ENCODE measurements around the gene GALNT12. TPM values are rescaled to one million over a fixed set of nuclear protein-coding genes. Genes with fewer than 3 reads are reported as not detected.

The GALNT12 gene
- total RNA-seq, 1 donor from 2014 or later, result 10.3 TPM

GRCh38 chr9:98865284-98865875 is 57.9 kb downstream of the GALNT12 start:
- Mint-ChIP-seq H3K4me3 (no peak overlapping the region), H3K27me3 (ENCODE audit: low read depth) (peaks cover 26% of the 10 kb centered on the region), H3K27ac (no peak overlapping the region), H3K4me1 (peaks cover 3% of the 10 kb centered on the region), H3K9me3 (peaks cover 5% of the 10 kb centered on the region), H3K36me3 (no peaks in the 10 kb centered on the region)
- no peak for DNase-seq (ENCODE audit: low spot score in 2 of 2, unreplicated experiment in 2 of 2)
- TF ChIP-seq CTCF (IDR thresholded peaks at IDR 0.05; ENCODE audit: unreplicated experiment), result no peak

GRCh38 chr9:98866435-98867102 is 59.1 kb downstream of the GALNT12 start:
- Mint-ChIP-seq H3K4me3 (no peak overlapping the region), H3K27ac (no peak overlapping the region), H3K36me3 (no peaks in the 10 kb centered on the region), H3K27me3 (ENCODE audit: low read depth) (peaks cover 31% of the 10 kb centered on the region), H3K9me3 (peaks cover 5% of the 10 kb centered on the region), H3K4me1 (no peaks in the 10 kb centered on the region)
- TF ChIP-seq CTCF (IDR thresholded peaks at IDR 0.05; ENCODE audit: unreplicated experiment), result no peak
- no peak for DNase-seq (ENCODE audit: low spot score in 2 of 2, unreplicated experiment in 2 of 2)

DNA sequence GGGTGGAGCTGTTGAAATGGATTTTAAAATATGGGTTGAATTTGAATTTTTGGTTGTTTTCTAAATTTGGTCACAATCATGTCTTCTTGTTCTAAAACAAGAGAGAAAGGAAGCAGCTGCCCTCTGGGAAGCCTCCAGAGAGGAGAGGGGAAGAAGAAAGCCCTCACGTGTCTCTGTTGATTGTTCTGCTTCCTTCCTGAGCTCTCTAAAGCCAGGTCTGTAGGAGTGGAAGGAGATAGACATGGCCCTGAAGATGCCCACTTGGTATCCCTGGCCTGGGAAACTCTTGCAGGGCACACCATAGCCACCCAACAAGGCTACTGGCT is 59.6 kb downstream of the GALNT12 start:
- Mint-ChIP-seq H3K9me3 (peaks cover 5% of the 10 kb centered on the region), H3K4me3 (no peak overlapping the region), H3K4me1 (no peaks in the 10 kb centered on the region), H3K27me3 (ENCODE audit: low read depth) (peaks cover 31% of the 10 kb centered on the region), H3K27ac (no peak overlapping the region), H3K36me3 (no peaks in the 10 kb centered on the region)
- TF ChIP-seq CTCF (IDR thresholded peaks at IDR 0.05; ENCODE audit: unreplicated experiment), result no peak
- DNase-seq (ENCODE audit: low spot score in 2 of 2, unreplicated experiment in 2 of 2), result no peak

DNA sequence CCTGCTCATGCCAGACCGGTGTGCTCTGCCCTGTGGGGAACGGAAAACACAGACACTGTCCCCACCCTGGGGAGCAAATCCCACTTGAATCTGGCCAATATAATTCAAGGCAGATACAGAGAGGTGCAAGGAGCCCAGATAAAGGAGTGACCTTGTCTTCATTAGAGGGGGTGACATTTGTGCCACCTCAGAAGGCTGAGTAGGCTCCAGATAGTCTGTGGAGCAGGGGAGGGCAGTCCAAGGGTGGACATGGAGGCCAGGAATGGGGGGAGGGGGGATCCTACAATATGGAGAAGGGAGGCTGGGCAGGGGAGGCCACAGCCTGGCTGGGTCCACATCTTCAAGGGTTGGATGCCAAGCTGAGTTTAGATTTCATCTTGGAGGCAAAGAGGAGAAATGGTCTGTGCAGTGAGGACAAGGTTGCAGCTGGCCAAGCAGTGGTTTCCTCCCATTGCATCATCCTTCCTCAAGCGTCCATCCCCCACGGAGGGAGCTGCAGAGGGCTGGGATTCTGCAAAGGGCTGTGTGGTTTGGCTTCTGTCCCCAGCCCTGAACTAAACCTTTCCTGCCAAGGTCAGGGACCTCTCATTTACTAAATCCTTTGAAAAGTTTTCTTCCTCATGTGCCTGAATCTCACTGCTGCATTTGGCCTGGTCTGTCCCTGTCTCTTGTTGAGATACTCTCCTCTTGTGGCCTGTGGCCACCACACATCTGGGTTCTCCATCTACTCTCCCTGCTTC is 60.1 kb downstream of the GALNT12 start:
- no peak for TF ChIP-seq CTCF (IDR thresholded peaks at IDR 0.05; ENCODE audit: unreplicated experiment)
- Mint-ChIP-seq H3K9me3 (peaks cover 5% of the 10 kb centered on the region), H3K4me3 (no peak overlapping the region), H3K4me1 (no peaks in the 10 kb centered on the region), H3K27ac (no peak overlapping the region), H3K36me3 (no peaks in the 10 kb centered on the region), H3K27me3 (ENCODE audit: low read depth) (peaks cover 31% of the 10 kb centered on the region)
- no peak for DNase-seq (ENCODE audit: low spot score in 2 of 2, unreplicated experiment in 2 of 2)

- Mint-ChIP-seq H3K9me3 (peaks cover 5% of the 10 kb centered on the region), H3K4me3 (no peak overlapping the region), H3K4me1 (no peaks in the 10 kb centered on the region), H3K36me3 (no peaks in the 10 kb centered on the region), H3K27ac (no peak overlapping the region), H3K27me3 (ENCODE audit: low read depth) (peaks cover 29% of the 10 kb centered on the region)
- TF ChIP-seq CTCF (IDR thresholded peaks at IDR 0.05; ENCODE audit: unreplicated experiment), result no peak
- DNase-seq (ENCODE audit: low spot score in 2 of 2, unreplicated experiment in 2 of 2), result no peak
These were observed 61.7 kb downstream of the GALNT12 start for GRCh38 chr9:98869078-98869745.

All from mesothelial cell of epicardium (in vitro differentiated cells).